KBM-7 (cell line): ENCODE measurements around the gene BRMS1.
A peak's percentile ranks its signal among the peaks of the same experiment; 100 is the strongest.

Experiments used
- DNase-seq: peaks from one replicate; pipeline ENCODE4 v3.0.0-alpha.2; 2015
- in situ Hi-C: fragments of 300-500 bp; cut with MboI; formaldehyde crosslinking; loops from 2 replicates; pipeline ENCODE4 v1.14.3; 2020; ENCODE audit warnings: low sequenced_read_pairs, low pct_unique_long_range_greater_than_20kb, mixed read lengths

BRMS1 gene

DNA sequence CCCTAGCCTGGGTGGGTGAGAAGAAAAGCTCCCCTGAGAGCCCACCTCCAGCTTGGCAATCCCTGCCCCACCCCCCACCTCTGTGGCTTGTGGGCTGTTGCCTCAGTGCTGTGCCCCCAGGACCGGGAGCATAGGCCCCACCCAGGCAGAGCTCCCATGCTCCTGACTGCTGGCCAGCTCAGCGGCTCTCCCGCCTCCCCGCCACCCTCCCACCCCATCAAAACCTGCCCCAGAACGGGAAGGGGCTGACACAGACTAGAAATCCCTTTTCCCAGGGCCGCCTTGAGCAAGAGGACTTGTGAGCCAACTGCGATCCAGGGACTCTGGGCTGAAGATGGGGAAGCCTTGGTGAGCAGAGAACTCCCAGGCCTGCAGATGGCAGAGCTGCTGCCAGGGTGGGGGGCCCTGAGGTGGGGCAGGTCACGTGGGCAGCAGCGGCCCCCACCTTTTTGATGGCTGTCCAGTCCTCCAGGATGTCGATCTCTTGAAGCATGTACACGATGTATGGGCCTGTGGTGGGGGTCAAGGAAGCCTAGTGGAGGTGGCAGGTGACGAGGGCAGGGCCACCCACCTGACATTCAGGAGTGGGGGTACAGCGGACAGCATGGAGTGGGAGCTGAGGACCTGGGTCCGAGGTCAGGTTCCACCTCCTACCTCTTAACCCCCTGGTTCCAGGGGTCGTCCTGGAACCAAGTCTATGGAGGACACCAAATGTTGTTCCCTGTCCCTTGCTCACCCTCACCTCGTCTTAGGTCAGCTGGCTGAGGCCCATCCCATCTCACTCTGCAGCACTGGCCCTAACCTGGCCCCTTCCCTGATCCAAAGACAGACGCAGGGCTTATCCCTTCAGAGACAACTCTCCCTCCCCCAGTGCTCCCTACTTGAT, 6.4 kb downstream of the BRMS1 start:
- DNase-seq: no peak
- in situ Hi-C loops: no loop called here

DNA sequence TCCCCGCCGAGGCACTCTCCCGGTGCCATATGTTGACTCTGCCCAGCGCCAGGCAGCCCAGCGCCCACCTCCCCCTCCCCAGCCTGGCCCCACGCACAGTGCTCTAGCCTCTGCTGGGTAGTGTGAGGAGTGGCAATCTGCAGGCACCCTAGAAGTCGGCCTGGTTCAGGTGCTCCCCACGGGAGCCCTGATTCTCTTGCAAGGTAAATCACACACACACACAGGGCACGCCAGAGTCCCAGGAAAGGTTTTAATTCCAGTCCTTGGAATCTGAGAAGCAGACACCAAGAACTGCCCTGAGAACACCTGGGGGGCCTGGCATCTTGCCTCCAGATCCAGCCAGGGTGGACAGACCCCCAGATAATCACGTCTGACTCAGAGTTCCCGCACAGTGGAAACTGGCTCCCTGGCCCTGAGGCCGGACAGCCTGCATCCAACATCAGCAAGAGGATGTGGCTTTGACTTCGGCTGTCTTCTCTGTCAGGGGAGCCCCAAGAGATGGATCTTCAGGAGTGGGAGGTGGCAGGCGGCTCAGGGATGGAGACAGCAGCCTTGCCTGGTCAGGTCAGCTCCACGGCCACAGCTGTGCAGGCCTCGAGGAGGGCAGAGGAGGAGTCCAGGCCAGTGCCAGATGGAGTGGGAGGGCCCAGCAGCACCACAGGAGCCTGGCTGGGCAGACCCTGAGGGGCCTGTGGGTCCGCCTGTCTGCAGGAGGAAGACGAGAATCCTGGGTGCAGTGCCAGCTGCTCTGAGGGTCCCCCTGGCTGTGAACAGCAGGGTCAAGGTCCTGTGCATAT, 7.6 kb downstream of the BRMS1 start:
- in situ Hi-C loops: no loop called here
- no peak for DNase-seq

DNA sequence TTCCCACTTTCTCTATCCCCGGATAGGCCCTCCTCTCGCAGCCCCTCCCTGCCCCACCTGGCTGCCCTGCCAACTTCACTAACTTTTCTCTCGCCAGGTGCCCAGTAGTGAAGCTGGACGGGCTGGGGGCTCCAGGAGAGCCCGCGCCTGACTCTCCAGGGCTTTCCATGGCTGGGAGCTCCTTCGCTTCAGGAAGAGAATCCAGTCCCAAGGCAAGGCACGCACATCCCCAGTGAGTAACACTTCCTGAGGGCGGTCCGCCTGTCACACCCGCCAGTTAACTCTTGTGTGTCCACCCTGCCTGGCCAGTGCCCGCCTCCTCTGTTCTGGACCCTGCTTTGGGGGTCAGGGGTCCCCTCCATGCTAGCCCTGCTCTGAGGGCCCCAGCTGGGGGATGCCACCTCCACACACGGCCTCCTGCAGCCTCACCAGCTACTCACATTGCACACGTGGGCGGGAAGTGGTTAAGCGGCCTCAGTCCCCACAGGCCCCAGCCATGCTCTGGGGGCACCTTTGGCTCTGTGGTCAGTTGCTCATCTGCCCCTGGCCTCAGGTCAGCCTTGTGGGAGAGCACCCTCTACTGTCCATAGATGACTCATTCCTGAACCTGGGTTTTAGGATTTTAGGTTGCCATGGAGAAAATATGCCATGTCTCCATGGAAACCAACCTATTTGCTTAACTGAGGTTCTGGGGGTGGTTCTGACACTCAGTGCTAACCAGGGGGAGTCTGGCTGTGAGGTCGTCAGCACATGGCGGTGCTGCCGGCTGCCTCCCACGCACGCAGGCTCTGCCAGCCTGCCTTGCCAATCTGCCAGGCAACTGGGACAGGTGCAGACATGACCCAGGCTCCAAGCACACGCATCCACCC, 8.4 kb downstream of the BRMS1 start, which contains the start of gene RIN1:
RIN1 (minus strand) TSS at position 201 of the 869 bp plus-strand sequence; CDS start at position 169, 32 bp downstream.
- in situ Hi-C loops: no loop called here
- peak; percentile 81 for DNase-seq

DNA sequence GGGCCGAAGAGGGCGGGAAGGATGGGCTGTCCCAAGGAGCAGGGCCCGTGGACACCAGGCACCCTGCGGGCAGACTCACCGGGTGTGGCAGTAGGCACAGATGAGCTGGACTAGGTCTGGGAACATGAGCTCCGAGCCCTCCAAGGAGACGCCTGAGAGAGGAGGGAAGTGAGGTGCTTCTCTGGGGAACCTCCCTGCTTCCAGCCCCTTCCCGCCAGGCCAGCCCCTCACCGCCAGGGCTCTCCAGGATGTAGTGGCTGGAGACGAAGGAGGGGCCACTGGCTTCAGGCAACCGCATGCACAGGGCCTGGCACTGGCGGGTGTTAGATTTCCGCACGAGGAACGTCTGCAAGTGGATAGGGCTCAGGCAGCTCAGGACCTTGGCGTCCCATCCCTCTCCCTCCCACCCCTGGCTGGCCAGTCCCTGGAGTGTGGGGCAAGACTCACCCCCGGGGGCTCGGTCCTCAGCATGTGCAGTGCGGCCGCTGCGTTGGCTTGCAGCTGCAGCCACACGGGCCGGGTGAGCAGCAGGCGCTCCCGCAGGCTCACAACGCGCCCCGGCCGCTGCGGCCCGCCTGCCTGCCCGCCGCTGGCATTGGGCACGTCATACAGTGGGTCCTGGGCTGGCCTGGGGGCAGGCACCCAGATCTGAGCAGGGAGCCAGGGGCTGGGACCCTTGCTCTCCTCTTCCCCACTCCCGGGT, 9.2 kb downstream of the BRMS1 start:
- peak; percentile 36 for DNase-seq

DNA sequence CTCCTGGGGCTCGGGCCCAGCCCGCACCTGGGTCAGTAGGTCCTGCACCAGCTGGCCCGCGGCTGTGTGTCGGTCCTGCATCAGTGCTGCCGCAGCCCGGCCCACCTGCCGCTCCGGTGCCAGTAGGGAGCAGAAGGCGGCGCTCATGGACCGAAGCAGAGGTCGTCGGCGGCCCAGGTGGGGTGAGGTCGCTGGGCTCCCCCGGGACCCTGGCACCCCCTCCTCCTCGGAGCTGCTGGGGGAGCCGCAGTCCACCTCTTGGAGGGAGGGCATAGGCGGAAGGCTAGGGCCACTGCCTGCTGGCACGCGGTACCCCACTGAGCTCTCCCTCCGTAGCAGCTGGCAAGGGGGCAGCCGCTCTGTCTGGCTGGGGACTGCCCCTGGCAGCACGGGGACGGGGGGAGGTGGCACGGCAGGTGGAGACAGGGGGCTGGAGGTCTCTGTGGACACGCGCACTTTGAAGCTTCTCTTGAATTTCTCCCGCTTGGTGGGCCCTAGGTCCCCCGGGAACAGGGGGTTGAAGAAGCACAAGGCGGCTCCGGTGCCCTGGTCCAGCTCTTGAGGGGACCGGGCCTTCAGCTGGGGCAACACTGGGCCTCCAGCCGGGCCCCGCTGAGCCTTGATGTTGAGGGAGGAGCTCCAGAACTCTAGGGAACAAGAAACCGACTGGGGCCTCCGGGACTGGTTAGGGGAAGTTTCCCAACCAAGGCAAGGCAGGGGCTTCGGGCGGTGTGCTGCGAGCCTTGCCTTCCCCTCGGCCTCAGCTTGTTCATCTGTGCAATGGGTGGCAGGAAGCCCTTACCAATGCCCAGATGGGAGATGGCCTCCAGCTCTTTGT, 10.1 kb downstream of the BRMS1 start:
- no peak for DNase-seq
- in situ Hi-C loops: no loop called here

More for the DNA sequence above, 9.2 kb downstream of the BRMS1 start:
- in situ Hi-C loops: no loop called here

DNA sequence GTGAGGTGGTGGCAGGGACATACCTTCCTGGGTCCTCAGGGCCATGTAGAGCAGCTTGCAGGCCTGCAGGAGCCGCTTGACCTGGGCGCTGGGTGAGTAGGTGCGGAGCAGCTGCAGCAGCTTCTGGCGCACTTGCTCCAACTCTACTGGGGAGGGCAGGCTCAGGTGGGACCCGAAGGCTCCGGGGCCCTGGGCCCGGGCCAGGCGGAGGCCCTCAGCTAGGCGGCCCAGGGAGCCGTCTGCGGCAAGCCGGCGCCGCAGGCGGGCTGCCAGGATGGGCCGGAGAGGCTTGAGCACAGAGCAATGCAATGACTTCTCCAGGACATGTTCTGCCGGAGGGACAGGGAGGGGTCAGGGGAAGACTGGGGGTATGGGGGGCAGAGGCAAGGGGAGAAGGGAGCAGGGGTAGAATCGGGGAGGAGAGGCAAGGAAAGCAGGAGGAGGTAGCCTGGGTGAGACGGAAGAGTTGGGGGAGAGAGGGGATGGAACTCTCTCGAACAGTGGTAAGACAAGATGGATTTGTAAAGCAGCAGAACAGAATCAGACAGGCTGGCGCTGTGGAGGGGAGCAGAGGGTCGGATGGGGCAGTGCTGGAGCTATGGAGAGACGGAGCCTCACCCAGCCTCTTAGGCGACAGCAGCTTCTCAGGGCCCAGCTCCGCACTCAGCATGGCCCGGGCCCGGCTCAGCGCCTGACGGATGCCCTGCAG, 10.9 kb downstream of the BRMS1 start:
- no peak for DNase-seq
- in situ Hi-C loops: no loop called here

DNA sequence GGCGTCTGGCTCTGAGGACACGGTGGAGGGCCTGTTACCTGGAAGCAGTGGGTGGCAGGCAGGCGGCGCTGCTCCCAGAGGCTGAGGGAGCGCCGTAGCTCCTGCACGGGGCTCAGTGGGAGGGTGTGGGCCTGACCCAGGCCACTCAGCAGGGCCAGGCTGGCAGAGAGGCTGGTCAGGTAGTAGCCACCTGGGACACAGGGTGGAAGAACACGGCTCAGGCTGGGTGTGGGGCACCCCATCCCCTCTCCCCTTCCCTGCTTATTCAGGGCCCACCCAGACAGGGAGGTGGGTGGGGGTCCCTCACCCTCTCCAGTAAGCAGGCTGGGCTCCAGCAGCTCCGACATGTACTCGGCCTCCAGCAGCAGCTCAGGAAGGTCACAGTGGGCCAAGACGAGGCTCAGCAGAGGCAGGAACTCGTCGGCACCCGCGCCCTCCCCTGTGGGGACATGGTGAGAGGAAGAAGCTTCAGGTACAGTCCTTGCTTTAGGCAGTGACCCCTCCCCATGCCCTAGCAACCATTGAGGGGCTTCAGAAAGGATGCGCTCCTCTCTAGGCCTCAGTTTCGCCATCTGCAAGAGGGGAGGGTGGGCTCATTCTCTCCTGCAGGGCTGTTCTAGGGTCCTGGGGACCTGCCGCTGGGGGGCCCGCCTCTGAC, 11.6 kb downstream of the BRMS1 start:
- in situ Hi-C loops: no loop called here
- no peak for DNase-seq

DNA sequence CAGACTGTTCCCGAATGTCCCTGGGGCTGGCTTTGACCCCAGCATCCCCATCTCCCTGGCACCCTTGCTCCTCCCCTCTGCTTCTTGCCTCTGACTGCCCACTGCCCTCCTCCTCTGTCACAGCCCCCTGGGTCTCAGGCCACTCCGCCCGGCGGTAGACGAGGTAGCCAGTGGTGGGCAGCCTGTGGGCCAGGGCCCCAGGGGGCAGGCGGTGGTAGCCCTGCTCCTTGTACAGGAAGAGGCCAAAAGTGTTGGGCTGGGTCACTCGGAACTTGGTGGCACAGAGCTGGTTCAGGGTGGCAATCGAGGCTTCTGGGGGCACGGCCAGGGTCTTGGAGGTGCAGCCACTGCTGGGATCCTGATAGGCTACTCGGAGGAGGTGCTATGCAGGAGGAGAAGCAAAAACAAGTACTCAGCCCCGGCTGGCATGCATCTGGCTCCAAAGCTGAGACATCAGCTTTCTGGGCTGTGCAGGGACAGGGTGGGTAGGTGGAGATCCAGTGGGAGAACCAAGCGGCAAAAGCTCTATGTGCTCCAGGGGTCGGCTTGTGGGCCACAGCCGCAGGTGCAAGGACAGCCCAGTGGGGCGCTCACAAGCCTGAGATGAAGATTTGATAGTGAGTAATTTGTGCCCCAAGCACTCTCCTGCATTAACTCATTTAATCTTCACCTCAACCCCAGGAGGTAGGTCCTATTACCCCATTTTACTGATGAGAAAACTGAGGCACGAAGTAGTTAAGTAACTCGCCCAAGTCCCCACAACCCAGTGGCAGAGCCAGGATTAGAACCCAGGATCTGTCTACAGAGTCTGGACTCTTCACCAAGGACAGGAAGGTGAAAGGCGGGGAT, 12.3 kb downstream of the BRMS1 start:
- DNase-seq: no peak
- in situ Hi-C loops: no loop called here

DNA sequence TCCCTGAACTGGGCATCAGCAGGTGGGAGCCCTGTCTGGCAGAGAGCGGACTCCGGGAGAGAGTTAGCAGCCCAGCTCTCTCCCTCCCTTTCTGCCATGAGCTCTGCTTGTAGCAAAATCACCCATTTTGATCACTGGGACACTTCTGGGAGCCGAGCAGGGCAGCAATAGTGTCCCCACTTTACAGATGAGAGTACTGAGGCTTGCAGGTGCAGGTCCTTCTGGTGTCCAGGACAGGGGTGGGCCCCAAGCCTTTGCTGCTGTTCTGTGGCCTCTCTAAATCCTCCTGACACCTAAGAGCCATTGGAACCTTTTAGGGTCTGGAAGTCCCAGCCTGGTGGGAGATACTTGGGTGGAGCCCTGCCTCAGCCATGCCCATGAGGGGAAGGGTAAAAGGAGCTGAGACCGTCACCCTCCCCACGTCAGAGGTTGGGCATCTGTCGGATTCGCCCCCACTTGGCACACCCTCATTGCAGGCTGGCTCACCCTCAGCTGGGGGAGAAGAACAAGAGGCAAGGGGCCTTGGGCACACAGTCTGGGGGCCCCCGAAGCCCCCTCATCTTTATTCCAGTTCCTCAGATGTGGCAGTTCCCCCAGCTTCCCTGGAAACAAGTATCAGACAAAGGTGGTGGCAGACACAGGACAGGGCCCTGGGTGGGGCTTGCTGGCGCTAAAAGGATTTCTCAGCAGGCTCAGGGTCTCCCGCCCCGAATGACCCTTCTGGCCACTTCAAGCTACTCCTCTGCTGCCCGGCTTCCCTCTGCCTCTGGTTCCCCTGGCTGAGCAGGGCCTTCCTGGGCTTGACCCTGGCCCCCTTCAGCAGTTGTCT, 13.1 kb downstream of the BRMS1 start:
- no peak for DNase-seq
- in situ Hi-C loops: no loop called here

DNA sequence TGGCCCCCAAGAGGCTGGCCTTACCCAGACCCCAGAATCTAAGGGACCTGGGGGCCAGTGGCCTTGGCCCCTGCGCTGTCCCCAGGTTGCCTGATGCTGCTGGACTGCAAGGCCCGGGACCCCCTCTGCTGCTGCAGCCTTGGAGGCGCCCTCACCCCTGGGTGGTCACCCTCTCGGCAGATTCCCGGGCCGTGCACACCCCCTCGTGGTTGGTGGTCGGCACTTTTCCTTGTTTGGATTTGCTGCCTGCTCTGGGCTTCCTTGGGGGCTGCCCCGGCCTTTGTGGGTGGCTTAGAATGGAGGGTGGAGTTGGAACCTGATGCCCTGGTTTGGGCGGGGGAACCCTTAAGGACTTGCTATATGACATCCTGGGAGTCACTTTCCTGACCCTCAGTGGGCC, 14.0 kb downstream of the BRMS1 start:
- in situ Hi-C loops: no loop called here
- no peak for DNase-seq

DNA sequence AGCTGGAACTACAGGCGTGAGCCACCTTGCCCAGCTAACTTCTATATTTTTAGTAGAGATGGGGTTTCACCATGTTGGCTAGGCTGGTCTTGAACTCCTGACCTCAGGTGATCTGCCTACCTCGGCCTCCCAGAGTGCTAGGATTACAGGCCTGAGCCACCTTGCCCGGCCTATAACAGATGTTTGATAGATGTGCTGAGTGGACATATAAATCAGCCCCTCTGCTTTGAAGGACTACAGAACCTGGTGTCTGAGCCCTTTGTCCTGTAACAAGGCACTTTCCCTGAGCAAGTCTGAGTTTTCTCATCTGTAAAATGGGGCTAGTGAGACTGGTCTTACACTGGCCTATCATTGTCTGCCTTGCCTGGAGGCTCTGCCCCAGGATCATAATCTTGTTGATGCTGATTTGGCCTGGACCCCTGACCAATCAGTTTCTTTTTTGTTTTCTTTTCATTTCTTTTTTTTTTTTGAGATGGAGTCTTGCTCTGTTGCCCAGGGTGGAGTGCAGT, 15.7 kb downstream of the BRMS1 start:
- in situ Hi-C loops: no loop called here
- DNase-seq: no peak

DNA sequence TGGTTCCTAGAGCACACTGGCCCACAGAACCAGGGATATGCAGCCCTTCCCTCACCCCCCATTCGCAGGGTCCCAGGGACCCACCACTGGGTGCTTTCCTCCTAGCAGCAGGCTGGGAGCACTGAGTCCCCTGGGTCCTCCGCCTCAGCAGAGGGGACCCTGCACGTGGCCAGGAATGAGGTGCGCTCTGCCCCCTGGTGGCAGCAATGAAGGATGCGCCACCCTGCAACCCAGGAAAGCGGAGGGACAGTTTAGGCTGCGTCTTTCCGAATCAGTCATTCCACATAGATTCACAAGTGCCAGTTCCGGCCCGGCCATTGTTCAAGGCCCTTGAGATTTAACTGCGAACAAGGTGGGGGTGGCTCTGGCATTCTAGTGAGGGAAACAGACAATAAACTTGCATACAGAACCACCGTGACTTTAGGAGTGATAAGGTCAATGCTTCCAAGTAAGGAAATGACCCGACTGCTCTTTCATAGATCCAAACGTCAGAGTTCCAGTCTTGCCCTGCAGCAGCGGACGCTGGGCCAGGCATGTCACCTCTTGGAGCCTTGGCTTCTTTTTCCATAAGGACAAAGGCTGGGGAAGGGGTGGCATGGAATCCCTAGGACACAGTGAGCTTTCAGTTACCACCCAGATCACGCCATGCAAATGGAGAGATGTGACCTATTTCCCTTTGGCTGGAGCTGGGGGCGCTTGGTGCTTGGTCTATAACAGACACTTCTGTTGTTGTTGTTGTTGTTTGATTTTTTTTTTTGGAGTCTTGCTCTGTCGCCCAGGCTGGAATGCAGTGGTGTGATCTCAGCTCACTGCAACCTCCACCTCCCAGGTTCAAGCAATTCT, 16.4 kb downstream of the BRMS1 start:
- DNase-seq: peak; percentile 93
- in situ Hi-C loops: no loop called here

DNA sequence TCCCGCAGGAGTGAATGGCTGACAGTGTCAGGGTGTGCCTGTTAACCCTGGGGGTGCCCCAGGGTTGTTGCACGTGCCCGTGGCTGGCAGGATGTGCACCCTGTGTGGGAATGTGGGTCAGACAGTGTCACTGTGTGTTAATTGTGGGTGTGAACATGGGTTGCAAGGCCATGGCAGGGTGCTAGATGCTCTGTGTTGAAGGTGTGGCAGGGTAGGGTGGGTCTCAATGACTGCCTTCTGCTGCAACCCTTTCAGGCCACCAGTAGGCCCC, 16.9 kb downstream of the BRMS1 start:
- in situ Hi-C loops: no loop called here
- DNase-seq: no peak

DNA sequence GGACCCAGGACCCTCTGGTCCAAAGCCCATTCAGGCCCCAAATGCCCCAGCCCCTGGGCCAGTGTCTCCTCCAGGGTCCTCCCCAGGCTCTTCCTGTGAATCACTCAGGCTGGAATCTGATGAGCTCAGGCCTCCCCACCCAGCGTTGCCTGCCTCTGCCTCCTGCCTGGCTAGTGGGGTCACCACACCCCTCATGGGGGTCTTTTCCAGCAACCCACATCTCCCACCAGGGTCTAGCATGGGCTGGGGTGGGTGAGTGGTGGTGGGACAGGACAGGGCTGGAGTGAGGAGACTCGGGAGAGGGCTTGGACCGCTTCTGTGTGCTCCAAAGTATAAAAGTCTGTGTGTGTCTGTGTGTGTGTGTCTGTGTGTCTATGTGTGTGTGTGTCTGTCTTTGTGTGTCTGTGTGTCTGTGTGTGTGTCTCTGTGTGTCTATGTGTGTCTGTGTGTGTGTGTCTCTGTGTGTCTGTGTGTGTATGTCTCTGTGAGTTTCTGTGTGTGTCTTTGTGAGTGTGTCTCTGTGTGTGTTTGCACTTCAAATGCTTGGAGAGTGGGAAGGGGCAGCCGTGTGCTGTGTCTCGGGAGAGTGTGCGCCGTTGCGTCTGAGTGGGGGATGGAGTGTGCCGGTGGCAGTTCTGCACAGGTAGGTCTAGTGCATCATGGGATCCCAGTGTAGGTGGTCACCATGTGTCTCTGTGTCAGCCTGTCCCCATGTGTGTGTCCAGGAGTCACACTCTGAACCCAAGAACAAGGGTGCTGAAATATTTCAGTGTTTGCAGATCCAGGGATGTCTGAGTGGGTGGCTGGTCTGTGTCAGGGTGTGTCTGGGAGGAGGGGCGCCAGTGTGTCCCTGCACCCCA, 17.5 kb downstream of the BRMS1 start:
- DNase-seq: no peak
- in situ Hi-C loops: no loop called here
